HG03460 (cell line): ENCODE data around the gene NRGN.
"Not testable (repeated sequence)": the region's sequence is repeated elsewhere in the genome, so short reads cannot be mapped to it uniquely, and the experiment has no call there.

Source experiments
- ATAC-seq: cut with Tn5 transposase; IDR thresholded peaks from one replicate; pipeline ENCODE4 v1.9.1; 2021; ENCODE audit not compliant: unreplicated experiment

NRGN gene

DNA sequence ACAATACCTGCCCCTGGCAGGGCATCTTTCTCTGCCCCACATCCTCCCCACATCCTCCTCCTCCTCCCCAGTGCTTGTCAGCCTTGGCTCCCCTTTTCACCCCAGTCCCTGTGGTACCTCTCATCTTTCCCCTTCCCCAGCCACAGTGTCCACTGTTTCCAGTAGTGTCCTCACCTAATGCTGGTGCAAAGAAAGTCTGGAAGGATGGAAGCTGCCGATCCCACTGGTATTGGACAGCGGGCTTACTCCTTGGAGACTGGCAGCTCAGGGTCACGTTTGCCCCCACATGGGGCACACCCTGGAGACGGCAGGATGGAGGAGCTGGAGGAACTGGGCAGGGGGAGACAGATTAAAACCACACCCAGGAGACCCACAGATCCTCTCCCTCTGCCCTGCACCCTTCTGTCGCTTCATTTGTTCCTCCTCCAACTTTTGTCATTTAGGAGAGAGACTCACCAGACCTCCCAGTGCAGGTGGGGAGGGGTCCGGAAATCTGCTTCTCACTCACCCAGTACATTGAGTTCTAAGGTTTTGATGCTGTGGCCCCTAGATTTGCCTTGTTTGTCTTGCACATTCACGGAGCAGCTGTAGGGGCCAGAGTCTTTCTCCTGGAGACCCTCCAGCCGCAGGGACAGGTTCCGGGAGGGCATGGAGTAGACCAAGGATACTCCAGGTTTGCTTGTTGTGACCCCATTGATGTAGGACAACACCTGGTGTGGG, 16.5 kb downstream of the NRGN start:
- no peak for ATAC-seq

DNA sequence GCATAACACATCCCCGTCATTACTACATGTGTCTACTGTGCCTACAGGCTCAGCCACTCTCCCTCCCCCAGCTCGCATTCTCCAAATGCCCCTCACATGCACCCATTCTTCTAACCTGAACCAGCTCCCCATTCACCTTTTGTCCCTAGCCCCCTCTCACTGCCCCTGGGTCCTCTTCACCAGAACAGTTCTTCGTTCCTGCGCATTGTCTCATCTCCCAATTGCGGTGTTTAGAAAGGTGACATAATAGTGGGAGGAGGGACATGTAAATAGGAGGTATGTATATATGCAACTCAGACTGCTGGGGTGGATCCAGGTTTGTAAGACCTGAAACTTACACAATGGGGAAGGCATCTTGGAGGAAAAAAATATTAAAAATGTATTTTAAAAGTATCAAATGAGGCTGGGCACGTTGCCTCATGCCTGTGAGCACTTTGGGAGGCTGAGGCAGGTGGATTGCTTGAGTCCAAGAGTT, 17.0 kb downstream of the NRGN start:
- ATAC-seq, result no peak

DNA sequence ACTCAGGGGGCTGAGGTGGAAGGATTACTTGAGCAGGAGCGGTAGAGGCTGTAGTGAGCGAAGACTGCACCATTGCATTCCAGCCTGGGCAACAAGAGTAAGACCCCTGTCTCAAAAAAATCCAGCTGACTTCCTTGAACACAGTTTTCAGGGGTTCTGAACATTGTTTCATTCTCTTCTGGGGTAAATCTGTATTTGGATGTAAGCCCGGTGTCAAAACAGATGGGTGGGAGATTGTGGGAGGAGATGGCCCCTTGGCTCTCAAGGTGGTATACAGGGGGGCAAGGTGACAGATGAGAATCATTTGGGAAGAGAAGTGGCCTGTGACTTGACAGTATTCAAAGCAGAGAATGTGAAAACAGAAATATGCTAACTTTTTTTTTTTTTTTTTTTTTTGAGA, 17.6 kb downstream of the NRGN start:
- ATAC-seq, result no peak

DNA sequence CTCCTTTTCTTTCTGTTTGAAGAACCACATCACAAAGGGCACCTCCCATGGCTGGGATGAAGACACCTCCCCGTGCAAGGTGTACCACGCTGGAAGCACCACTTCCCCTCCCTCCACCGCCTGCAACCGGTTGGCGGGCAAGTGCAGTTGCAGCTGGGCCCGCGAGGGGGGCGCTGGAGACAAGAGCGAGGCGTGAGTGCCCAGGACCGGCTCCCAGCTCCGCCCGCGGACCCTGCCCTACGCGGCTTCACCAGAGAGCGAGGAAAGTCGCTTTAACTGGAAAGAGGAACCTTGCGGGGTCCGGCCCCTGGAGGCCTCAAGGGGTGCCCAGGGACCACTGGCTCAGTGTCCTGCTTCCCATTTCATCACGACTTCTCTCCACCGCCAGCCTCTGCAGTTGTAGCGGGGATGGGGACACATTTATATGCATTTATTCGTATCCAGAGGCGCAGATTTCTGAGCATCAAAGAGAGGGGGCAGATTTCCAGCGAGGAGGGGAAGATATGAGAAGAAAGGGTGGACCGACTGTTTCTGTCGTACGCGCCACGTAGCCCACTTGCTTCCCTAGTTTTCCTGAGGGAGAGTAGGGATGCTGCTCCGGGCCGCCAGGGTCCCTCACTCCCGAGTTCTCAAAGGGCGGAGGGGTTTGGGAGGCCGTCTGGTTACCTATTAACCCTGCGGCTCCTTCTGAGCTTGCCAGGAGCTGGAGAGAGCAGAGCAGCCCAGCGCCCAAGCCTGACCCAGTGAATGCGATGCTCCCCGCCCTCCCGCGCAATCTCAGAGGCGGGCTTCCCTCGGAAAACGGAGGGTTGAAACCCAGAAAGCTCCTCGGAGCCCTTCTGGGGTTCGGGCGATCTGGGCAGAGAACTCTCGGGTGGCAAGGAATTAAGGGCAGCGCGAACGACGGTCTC, 18.9 kb downstream of the NRGN start:
- peak; percentile 49 for ATAC-seq

DNA sequence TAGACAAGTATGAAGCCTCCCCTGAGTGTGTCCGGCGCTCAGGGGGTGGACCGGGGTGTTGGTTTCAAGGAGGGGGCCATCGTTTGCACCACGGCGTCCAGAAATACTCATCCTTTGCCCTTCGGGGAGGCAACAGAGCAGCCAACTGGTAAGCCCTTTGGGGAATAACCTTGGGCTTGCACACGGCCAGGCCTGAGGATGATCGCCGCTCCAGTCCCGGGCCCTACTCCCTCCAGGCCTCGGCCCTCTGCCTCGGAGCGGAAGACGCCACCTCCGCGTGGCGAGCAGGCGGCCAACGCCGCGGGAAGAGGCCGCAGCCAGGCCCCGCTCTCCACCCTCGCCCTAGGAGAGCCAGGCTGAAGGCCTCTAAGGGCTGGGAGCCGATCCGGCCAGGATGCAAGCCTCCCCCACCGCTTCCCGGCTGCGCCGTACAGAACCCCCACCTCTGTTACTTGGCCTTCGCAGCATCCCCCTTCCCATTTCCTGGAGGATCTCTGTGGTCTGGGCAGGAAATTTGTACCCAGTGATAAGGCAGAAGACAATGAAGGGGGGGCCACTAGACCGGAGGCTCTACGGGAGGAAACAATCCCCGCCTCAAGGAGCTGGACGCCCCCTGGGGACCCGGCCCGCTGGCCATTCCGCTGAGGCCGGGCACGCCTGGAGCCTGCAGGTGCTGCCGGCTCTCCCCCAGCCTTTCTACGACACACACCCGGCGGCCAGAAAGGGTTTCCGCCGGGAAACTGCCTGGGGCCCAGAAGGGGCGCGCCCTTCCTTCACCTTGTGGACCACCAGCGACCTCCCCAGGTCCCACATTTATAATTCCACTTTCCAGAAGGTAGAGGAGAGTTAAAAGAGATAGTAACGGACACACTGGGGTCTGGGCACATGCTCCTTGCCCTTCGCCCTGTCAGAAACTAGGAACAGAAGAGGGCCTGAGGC, 19.8 kb downstream of the NRGN start:
- no peak for ATAC-seq

DNA sequence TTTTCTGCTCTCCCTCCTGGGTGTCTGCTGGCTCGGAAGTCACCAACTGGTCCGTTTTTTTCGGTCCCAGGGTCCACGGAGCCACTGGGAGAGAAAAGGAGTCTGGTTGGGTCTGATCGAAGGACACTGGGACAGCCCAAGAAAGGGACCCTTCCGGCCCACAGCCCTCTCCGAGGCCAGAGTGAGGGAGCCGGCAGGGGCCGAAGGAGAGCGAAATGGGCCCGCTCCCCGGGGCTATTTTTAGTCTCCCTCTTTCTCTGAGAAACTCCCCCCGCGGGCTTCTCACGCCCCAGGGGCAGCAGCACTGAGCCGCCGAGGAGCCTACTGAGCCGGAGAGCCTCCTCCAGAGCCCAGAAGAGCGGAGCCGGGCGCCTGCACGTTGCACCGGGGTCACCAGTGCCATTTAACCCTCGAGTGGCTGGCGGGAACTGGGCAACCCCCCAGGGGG, 20.5 kb downstream of the NRGN start:
- ATAC-seq, result no peak

DNA sequence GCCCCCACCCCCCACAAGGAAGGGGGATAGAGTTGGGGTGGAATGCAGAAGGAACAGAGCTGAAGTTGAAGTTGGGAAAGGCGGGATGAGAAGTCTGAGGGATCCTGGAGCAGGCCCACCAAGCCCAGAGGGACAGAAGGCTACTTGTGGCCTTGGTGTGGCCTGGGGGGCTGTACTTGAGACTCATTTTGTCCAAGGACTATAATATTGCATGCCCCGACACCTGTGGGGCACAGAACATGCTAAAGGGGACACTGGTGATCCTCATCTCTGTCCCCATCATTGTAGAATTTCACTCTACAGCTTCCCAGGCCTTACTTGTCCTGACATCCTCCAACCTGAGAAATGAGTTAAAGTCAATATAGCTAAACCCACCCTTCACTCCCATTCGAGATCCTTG, 21.1 kb downstream of the NRGN start:
- no peak for ATAC-seq

DNA sequence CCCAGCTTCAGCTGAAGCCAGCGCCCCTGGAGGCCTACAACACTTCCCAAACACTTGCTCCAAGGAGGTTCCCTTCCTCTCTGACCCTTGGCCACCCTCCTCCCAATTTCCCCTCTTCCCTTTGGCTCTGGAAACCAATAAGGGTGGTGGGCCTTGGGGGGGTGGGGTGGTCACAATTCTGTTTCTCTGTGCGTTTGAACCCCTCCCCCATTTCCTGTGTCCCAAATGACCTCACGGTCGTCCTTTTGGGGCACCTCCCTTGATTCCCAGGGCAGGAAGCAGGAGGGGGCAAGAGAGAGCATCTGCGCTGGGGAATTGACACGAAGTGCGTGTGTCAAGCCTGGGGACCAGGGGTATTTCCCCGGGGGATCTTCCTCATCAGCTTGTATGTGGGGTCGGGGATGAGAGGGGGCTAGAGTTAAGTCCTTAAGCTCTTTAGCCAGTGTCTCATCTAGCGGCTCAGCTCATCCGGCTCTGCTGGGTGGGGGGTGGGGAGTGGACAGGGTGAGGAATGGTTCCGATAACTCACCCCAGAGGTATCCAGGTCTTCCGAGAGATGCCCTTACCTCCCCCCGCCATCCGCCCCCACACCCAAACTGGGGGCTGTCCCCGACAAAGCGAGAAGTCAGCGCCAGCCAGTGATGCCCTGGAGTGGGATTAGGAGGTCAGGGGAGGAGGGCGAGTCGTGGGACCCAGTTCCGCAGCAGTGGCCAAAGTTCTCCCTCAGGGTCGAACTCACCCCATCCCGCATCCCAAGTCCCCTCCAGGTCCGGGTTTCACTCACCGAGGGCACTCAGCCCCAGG, 21.8 kb downstream of the NRGN start:
- ATAC-seq, result no peak

DNA sequence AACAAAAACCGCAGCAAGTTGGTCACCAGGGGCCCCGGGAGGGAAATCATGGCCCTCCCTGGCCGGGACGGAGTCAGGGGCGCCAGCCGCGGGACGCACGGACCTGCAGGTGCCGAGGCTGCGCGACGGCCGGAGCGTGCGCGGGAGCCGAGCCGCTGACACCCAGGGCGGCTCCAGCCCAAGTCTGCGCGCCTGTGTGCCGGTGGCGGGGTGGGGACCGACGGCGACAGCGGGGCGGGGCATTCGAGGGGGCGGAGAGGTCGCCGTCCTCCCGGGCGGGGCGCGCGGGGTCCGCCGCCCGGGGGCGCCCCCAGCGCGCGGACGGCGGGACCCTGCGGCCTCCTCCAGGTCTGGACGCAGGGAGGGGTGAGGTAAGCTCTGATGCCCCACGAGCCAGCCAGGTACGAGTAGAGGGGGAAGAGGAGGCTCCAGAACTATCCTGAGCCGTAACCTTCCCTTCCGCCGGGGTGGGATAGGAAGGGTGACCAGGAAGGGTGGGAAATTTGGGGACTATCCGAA, 22.4 kb downstream of the NRGN start, which contains the start of gene ESAM:
Gene ESAM (minus strand): TSS at position 186 of the 519 bp plus-strand sequence. CDS start 136 bp downstream, at position 50.
- peak; percentile 42 for ATAC-seq

DNA sequence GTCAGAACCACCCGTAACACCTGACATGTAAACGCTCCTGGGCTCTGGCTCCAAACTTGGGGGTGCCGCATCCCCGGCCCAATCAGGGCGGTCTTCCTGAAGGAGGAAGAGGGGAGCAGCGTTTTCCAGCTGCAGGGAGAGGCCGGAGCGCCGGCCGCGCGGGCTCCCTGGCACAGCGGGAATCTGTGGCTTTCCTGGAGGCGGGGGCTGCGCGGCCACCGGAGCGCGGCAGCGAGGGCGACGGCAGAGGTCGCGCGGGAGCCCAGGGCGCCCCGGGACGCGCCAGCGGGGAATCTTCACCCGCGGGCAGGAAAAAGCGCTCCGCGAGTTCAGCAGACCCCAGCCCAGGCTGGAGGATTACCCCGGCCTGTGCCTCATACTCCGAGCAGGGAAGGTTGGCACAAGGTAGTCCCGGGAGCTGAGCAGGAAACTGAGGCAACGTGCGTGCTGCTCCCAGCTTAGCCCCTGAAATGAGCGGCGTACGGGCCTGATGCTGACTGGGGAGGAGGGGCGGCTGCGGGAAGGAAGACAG, 22.9 kb downstream of the NRGN start:
- ATAC-seq, result peak; percentile 10

DNA sequence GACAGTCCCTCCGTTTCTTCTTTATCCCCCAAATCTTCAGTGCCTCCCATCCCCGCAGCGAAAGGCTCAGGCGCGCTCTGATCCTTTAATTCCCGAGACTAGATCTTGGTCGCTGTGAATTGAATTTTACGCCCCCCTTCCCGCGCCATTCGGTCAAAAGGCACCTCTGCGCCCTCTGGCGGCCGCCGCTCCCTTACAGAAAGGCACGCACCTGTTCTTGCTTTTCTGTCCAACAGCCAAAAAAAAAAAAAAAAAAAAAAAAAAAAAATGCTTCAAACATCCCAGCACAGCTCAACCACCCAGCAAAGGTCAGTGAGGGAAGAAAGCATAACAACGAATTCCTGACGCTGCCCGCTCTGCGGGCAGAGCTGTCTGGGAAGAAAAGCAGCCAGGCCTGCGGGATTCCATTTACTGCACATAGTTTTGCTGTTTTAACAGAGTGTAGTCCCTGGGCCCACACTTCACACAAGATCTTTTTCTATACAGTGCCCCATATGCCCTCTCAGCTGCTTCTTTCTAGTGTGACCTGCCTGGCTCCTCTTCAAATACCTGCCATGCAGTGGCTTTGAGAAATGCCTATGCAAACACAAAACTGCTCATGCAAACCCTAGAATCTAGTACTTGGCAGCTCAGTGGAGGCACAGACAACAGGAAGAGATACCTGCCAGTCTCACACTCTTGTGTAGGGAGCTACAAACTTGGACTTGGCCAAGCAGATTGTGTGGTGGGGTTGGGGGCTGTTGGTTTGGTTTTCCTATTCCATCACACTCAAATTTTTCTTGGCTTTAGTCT, 23.6 kb downstream of the NRGN start:
- ATAC-seq, result no peak

DNA sequence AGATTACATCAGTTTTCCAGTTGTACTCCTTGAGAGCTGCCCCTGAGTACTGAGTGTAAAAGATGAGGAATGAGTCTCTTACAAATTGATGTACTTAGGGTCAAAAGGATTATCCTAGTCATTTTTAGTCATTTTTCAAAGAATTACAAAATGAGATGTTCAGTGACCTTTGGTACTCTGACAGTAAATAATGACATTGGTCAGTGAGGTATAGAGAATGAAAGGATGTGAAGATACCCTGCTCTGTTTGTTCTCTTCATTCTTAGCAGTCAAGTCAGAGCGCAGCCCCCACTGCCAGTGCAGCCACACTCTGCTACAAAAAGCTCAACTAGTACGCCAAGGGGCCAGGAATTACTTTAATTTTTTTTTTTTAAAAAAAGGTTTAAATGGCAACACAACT, 26.4 kb downstream of the NRGN start:
- ATAC-seq, result no peak

DNA sequence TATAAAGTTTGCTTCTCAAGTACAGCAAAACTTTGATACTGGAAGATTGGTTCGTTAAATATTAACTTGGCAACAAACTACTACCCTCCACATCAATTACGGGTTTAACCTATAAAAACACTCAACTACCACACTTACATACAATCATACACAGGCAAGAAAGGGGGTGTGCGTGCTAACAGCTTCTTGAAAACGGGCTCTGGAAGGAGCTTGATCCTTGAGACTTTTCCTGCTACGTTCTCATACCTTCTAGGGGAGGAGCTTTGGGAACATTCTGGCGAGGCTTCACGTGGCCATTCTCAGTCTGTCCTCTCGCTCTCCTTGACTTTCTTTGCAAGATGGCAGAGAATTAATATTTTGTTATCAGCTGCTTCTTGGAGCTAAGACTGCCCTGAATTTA, 29.2 kb downstream of the NRGN start:
- ATAC-seq, result no peak

DNA sequence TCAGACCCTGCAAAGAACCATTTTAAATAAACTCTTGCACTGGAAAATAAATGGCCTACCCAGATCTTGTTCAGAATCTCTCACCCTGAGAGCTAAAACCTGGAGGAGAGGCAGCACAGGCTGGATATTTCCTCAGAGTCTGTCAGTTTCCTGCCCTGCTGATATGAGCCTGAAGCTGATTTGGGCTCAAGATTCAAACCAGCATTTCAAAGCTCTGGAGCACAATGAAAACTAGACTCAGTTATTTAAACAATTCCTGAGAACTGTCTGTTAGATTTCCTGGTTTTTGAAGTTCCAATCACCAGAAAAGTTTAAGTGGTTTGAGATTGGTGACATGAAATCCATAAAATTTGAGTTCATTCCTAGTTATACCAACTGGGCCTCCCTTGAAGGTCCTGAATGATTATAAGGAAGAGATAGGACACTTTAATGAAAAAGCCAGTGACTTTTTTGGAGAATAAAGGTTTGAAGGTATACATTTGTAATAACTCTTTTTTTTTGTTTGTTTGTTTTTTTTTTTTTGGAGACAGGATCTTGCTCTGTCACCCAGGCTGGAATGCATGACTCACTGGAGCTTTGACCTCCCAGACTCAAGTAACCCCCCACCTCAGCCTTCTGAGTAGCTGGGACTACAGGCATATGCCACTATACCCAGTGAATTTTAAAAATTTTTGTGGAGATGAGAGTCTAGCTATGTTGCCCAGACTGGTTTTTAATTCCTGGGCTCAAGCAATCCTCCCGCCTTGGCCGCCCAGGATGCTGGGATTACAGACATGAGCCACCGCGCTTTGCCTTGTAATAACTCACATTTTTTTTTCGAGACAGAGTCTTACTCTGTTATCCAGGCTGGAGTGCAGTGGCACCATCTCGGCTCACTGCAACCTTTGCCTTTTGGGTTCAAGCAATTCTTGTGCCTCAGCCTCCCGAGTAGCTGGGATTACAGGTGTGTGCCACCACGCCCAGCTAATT, 30.3 kb downstream of the NRGN start:
- no peak for ATAC-seq

DNA sequence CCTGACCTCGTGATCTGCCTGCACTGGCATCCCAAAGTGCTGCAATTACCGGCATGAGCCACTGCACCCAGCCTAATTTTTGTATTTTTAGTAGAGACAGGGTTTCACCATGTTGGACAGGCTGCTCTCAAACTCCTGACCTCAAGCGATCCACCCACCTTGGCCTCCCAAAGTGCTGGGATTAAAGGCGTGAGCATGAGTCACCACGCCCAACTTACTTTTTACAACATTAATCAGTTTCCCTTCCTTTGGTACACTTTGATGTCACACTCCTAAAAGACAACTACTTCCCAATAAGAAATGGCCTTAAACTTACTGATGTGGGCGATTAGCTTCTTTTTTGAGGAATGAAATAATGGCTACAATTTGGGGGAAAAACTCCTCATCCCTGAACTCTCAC, 31.2 kb downstream of the NRGN start:
- not testable (repeated sequence) for ATAC-seq

DNA sequence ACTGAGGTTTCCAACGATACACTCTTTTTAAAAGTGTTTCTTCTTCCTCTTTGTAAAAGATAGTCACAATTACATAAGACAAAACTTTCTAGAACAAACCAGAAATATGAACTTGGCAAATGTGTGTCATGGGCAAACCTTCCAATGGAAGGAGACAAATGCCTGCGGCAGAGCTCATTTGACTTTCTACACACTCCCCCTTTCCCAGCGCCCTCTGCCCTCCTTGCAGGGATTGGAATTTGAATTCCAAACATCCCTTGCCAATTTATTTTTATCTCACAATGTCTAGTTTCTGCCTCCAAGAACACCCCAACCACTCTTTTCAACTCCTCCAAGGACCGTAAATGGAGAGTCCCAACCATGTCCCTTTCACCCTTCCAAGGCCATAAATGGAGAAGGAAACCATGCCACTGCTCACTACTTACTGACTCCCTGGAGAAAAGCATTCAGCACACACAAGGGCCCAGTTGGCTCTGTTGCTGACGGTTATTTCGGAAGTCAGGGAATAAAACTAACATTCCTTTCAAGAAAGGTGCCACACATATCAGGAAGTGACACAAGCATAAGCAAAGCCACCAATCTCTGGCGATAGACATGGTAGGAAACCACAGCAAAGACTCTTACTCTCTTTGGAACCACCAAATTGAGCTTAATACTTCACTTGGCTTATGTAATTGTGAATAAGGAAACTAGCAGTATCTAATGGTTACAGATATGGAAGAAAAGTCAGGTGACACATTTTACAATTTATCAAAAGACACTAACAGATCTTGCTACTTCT, 37.3 kb downstream of the NRGN start:
- no peak for ATAC-seq

DNA sequence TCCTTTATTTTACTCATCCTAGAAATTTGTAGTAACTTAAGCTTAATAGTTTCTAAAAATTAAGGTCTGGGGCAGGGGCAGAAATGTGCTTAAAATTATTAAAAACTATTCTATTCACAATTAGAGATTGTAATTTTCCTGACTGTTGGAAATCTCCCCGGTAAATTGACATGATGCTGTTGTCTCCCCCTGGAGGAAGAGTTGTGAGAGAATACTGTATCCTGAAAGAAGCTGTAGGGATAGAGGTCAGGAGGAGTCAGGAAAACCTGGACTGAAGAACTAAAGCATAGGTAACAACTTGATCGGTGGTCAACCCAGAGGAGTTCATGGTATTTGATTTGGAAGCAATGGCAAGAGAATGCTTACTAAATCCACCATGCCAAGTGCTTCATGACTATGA, 38.5 kb downstream of the NRGN start:
- no peak for ATAC-seq
